KG1 (cell line): Measurements from ENCODE around the gene BBIP1.

Source experiments
- DNase-seq: peaks from one replicate; lab custom pipeline; 2025; lab: John Stamatoyannopoulos, UW

The BBIP1 gene, protein sequence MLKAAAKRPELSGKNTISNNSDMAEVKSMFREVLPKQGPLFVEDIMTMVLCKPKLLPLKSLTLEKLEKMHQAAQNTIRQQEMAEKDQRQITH

GRCh38 chr10:110918643-110919348, at the start of gene BBIP1:
BBIP1 (minus strand) TSS chr10:110919180; CDS start chr10:110918157, 1,023 bp downstream.
- peak; percentile 95 for DNase-seq

GRCh38 chr10:110967645-110968044, 48.7 kb upstream of the BBIP1 start:
- DNase-seq, result no peak

DNA sequence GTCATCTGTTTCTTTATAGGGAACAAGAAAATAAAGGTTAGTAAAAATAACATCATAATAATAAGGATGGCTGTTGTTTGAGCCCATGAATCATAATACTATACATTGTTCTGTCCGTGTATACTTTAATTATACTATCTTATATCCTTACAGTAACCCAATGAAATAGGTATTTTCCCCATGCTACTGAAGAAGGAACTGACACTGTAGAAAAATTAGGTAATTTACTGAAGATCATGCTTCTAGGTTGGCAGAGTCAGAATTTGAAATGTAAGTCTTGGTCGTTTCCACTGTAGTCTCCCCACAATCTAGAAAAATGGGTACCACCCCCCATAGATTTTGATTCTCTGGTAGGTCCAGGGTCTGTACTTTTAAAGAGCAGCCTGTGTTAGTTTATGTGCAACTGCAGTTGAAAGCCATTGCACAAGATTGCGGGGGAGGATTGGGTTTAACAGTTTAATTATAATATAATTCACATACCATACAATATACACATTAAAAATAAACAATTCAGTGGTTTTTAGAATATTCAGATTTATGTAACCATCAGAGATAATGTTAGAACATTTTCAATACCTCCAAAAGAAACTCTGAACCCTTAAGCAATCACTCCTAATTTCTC, 48.1 kb upstream of the BBIP1 start:
- DNase-seq, result no peak

DNA sequence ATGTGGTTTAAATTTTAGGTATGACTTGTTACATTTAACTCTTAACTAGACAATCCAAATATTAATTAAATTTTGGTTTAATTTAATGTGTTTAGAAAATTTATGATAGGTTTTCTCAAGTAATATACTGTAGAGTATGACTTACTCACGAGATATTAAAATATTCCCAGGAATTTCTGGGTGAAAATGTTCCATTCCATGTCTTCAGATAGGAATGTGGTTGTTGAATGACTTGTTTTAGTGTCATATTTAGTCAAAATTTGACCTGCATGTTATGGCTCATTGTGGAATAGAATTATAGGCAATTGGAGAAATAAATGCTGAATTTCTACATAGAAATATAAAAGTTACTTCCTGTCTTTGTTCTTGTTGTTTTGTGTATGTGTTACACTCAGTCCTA, 47.2 kb upstream of the BBIP1 start:
- no peak for DNase-seq

DNA sequence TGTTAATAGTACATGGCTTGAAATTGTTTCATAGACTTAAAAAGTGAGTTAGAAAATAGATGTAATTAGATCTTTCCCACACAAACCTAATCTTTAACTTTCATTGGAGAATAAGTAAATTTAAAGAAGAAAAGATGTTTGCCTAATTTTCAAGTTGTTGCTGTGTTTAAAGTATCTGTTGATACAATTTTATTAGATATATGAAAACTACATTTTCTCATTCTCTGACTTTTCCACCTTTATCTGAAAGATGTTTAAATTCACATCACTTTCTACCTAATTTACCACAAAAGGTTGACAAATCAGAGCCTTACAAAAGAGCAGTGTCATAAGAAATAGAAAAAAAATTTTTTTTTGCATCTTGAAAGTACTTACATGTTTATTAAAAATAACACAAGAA, 46.2 kb upstream of the BBIP1 start:
- DNase-seq, result no peak

DNA sequence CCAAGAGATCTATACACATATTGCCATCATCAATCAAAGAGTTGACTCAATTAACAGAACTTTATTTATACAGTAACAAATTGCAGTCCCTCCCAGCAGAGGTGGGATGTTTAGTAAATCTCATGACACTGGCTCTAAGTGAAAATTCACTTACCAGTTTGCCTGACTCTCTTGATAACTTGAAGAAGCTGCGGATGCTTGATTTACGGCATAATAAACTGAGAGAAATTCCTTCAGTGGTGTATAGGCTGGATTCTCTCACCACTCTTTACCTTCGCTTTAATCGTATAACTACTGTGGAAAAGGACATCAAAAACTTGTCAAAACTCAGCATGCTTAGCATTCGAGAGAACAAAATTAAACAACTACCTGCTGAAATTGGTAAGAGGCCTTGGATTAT, 45.7 kb upstream of the BBIP1 start:
- no peak for DNase-seq

- no peak for DNase-seq
Observed at GRCh38 chr10:110963162-110963561, 44.2 kb upstream of the BBIP1 start.

- no peak for DNase-seq
Observed at GRCh38 chr10:110962443-110962842, 43.5 kb upstream of the BBIP1 start.

GRCh38 chr10:110960333-110960712, 41.3 kb upstream of the BBIP1 start:
- no peak for DNase-seq

DNA sequence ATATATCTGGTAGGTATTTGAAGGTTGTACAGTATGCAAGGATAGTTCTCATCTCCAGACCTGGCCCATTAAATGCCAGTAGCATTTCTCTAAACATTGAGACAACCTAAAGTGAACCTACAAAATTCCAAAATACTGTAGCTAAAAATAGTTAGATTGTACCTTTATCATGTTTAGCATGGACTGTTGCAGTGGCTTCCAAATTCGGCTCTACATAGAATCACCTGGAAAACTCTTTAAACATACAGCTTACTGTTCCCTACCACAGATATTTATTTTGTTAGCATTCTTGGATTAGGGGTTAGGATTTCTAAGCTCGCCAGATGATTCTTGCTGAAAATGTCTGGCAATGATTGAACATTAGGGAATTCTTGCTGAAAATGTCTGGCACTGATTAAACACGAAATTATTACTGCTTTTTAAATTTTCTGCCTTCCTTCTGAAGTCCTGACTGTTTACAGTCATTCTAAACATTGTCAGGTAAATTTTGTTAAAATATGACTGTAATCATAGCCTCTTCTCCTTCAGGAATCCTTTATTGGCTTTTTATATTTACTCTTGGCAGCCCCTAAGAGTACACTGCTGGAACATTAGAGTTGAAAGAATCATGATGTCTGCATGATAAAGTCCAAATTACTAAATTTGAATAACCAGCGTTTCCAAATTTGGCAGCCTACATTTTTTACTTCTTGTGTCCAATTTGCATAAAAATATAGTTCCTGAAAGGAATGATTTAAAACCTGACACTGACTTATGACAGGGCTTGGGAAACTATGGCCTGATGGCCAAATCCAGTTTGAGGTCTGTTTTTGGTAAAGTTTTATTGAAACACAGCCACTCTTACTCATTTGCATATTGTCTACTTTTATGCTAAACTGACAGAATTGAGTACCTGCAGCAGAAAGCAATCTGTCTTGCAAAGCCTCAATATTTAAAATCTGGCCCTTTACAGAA, 40.7 kb upstream of the BBIP1 start:
- DNase-seq, result no peak

GRCh38 chr10:110957606-110958005, 38.6 kb upstream of the BBIP1 start:
- DNase-seq, result no peak

GRCh38 chr10:110951381-110951780, 32.4 kb upstream of the BBIP1 start:
- no peak for DNase-seq

- no peak for DNase-seq
Observed at GRCh38 chr10:110947061-110947595, 28.1 kb upstream of the BBIP1 start.

DNA sequence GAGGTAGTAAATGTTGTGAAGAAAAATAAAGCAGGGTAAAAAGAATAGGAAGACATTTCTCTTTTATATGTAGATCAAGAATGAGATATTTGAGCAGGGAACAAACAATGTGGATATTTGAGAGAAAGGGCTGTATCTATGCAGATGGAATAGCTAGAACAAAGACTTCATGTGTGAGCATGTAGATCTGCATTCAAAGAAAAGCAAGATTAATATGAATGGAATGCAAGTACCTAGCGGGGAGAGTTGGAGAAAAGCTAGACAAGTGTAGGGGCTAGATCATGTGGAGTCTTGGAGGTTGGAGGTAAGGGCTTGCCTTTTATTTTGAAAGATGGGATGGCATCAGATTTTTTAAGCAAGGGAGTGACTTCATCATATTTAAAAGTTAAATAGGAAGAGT, 27.5 kb upstream of the BBIP1 start:
- no peak for DNase-seq

GRCh38 chr10:110944792-110945396, 25.9 kb upstream of the BBIP1 start:
- no peak for DNase-seq

DNA sequence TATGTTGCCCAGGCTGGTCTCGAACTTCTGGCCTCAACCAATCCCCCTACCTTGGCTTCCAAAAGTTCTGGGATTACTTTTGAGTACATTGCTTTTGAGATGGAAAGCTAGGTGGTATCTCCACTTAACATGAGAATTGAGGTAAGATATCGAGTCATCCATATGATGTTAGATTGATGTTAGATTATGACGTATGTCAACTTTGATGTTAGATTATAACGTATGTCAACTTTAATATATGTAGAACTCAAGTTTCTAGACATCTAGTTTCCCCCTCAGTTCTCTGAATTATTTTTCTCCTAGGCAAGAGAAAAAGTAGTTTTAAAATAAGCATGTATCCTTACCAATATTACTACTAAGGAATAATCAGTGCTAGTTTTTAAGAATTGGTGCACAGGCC, 20.4 kb upstream of the BBIP1 start:
- DNase-seq, result no peak

- DNase-seq, result no peak
Observed at GRCh38 chr10:110936757-110937156, 17.8 kb upstream of the BBIP1 start.

- no peak for DNase-seq
Observed at GRCh38 chr10:110932505-110933180, 13.7 kb upstream of the BBIP1 start.

GRCh38 chr10:110931769-110932381, 12.9 kb upstream of the BBIP1 start:
- no peak for DNase-seq

GRCh38 chr10:110927461-110927860, 8.5 kb upstream of the BBIP1 start:
- DNase-seq, result no peak
